Measurements from ENCODE around the gene SETD6.

DNA sequence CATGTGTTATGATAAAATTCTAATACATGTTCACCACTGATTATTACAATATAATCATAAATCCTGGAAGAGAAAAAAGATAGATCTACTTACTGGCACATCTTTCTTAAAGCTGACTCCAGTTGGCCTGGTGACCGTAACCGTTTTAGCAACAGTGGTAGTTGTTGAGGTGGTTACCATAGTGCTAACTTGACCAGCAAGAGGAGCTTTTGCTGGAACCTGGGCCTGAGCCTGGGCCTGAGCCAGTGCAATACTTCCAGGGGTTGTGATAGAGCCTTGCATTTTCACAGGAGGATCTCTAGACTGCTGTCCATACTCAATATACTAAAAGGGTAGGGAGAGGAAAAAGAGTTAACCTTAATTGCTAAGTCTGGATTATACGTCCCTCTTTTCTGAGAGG is 36.2 kb downstream of the SETD6 start:
- TF ChIP-seq POLR2AphosphoS5 (IDR thresholded peaks at IDR 0.05; ENCODE audit: insufficient read depth in 1 of 2, low read depth in 1 of 2) (no peak), POLR2A (IDR thresholded peaks at IDR 0.05) (no peak)
- TF ChIP-seq, protein P1, sequence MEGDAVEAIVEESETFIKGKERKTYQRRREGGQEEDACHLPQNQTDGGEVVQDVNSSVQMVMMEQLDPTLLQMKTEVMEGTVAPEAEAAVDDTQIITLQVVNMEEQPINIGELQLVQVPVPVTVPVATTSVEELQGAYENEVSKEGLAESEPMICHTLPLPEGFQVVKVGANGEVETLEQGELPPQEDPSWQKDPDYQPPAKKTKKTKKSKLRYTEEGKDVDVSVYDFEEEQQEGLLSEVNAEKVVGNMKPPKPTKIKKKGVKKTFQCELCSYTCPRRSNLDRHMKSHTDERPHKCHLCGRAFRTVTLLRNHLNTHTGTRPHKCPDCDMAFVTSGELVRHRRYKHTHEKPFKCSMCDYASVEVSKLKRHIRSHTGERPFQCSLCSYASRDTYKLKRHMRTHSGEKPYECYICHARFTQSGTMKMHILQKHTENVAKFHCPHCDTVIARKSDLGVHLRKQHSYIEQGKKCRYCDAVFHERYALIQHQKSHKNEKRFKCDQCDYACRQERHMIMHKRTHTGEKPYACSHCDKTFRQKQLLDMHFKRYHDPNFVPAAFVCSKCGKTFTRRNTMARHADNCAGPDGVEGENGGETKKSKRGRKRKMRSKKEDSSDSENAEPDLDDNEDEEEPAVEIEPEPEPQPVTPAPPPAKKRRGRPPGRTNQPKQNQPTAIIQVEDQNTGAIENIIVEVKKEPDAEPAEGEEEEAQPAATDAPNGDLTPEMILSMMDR (IDR thresholded peaks at IDR 0.05) = no peak
